Tibial nerve (tissue), 4 donors: ENCODE results near the gene KMT2D.

Experiments
- CTCF ChIP-seq, 5 experiments: fragments of 200-600 bp in 3 of 5; fragments of 450-650 bp in 2 of 5; sonication (generic) in 3 of 5; IDR thresholded peaks; one replicate each; pipeline ENCODE4 v1.5.1; 2016 to 2019; ENCODE audit warnings: antibody characterized with exemption in 5 of 5, mild to moderate bottlenecking in 3 of 5, moderate library complexity in 2 of 5
- EP300 ChIP-seq, 2 donors: sonication (generic); formaldehyde crosslinking; IDR thresholded peaks; one replicate each; pipeline ENCODE4 v1.6.1; 2017; ENCODE audit warnings: antibody characterized with exemption in 2 of 2, mild to moderate bottlenecking in 1 of 2
- POLR2A ChIP-seq, 2 donors: fragments of 450-650 bp; IDR thresholded peaks; one replicate each; pipeline ENCODE4 v1.6.1; 2017; ENCODE audit warnings: antibody characterized with exemption in 2 of 2, mild to moderate bottlenecking in 2 of 2, moderate library complexity in 2 of 2

- TF ChIP-seq CTCF (IDR thresholded peaks at IDR 0.05) (no peak), POLR2A (IDR thresholded peaks at IDR 0.05) (no peak), EP300 (IDR thresholded peaks at IDR 0.05) (no peak)
Measured at GRCh38 chr12:49041881-49042484, 18.6 kb downstream of the KMT2D start.
